IMR-90 (cell line): ENCODE measurements around the gene NXN.

Experiments
- BHLHE40 ChIP-seq: fragments of 150-350 bp; IDR thresholded peaks from 2 replicates; pipeline ENCODE4 v1.6.1; 2016; ENCODE audit warnings: mild to moderate bottlenecking, low read depth, low read length
- CEBPB ChIP-seq: IDR thresholded peaks from 2 replicates; pipeline ENCODE4 v1.6.1; 2012; ENCODE audit warnings: low read depth, low read length, improper control_type of control experiment
- CHD1 ChIP-seq: IDR thresholded peaks from 2 replicates; pipeline ENCODE4 v1.6.1; 2012; ENCODE audit warnings: low read depth, low read length, improper control_type of control experiment
- FOS ChIP-seq: fragments of 150-350 bp; IDR thresholded peaks from 2 replicates; pipeline ENCODE4 v1.6.1; 2016; ENCODE audit warnings: low read depth, low read length
- MAFK ChIP-seq: IDR thresholded peaks from 2 replicates; pipeline ENCODE4 v1.6.1; 2012; ENCODE audit warnings: low read depth, low read length, improper control_type of control experiment
- MXI1 ChIP-seq: IDR thresholded peaks from 2 replicates; pipeline ENCODE4 v1.6.1; 2012; ENCODE audit warnings: low read depth, mild to moderate bottlenecking, low read length, moderate library complexity, borderline replicate concordance
- NFE2L2 ChIP-seq: fragments of 150-350 bp; IDR thresholded peaks from 2 replicates; pipeline ENCODE4 v1.6.1; 2016; ENCODE audit warnings: low read depth, mild to moderate bottlenecking, low read length
- POLR2A ChIP-seq: IDR thresholded peaks from 2 replicates; pipeline ENCODE4 v1.6.1; 2012; ENCODE audit warnings: mild to moderate bottlenecking, low read depth, low read length
- RAD21 ChIP-seq: IDR thresholded peaks from 2 replicates; pipeline ENCODE4 v1.6.1; 2012; ENCODE audit warnings: low read length, improper control_type of control experiment
- RCOR1 ChIP-seq: IDR thresholded peaks from 2 replicates; pipeline ENCODE4 v1.6.1; 2012; ENCODE audit warnings: mild to moderate bottlenecking, low read length, improper control_type of control experiment; ENCODE audit not compliant: insufficient replicate concordance
- RFX5 ChIP-seq: IDR thresholded peaks from 2 replicates; pipeline ENCODE4 v1.8.0; 2012; ENCODE audit warnings: low read depth, mild to moderate bottlenecking, low read length, moderate library complexity
- SMC3 ChIP-seq: fragments of 150-350 bp; IDR thresholded peaks from 2 replicates; pipeline ENCODE4 v1.6.1; 2016; ENCODE audit warnings: low read depth, mild to moderate bottlenecking, antibody characterized with exemption, low read length, moderate library complexity
- TF ChIP-seq, protein P1 (sequence below): conservative IDR thresholded peaks from 2 replicates; pipeline ENCODE4 v1.5.1; 2012; ENCODE audit warnings: mild to moderate bottlenecking, low read depth, low read length, improper control_type of control experiment
- TF ChIP-seq, protein P2 (sequence below): fragments of 150-350 bp; IDR thresholded peaks from 2 replicates; pipeline ENCODE4 v1.6.1; 2017; ENCODE audit warnings: mild to moderate bottlenecking, antibody characterized with exemption, low read length, low read depth

- TF ChIP-seq, protein P1, sequence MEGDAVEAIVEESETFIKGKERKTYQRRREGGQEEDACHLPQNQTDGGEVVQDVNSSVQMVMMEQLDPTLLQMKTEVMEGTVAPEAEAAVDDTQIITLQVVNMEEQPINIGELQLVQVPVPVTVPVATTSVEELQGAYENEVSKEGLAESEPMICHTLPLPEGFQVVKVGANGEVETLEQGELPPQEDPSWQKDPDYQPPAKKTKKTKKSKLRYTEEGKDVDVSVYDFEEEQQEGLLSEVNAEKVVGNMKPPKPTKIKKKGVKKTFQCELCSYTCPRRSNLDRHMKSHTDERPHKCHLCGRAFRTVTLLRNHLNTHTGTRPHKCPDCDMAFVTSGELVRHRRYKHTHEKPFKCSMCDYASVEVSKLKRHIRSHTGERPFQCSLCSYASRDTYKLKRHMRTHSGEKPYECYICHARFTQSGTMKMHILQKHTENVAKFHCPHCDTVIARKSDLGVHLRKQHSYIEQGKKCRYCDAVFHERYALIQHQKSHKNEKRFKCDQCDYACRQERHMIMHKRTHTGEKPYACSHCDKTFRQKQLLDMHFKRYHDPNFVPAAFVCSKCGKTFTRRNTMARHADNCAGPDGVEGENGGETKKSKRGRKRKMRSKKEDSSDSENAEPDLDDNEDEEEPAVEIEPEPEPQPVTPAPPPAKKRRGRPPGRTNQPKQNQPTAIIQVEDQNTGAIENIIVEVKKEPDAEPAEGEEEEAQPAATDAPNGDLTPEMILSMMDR = no peak
- TF ChIP-seq FOS = no peak
- no peak for TF ChIP-seq POLR2A
- no peak for TF ChIP-seq RAD21
- no peak for TF ChIP-seq RCOR1
- TF ChIP-seq MAFK = no peak
- no peak for TF ChIP-seq BHLHE40
- no peak for TF ChIP-seq MXI1
- TF ChIP-seq SMC3 = no peak
- TF ChIP-seq, protein P2, sequence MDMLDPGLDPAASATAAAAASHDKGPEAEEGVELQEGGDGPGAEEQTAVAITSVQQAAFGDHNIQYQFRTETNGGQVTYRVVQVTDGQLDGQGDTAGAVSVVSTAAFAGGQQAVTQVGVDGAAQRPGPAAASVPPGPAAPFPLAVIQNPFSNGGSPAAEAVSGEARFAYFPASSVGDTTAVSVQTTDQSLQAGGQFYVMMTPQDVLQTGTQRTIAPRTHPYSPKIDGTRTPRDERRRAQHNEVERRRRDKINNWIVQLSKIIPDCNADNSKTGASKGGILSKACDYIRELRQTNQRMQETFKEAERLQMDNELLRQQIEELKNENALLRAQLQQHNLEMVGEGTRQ = no peak
- no peak for TF ChIP-seq CEBPB
- no peak for TF ChIP-seq NFE2L2
- TF ChIP-seq CHD1 = no peak
- TF ChIP-seq RFX5 = no peak
Measured at GRCh38 chr17:900336-900934, 79.1 kb downstream of the NXN start.
